D721Med (cell line): ENCODE data around the gene PHLPP1.
A peak's percentile ranks its signal among the peaks of the same experiment; 100 is the strongest.

ENCODE experiments used
- DNase-seq: peaks from one replicate; pipeline ENCODE4 v3.0.0; 2011; ENCODE audit warnings: low spot score; ENCODE audit not compliant: insufficient read length
- FAIRE-seq: peaks from 2 replicates; lab custom pipeline; 2011; peaks lifted over from hg19 to GRCh38; lab: Jason Lieb, UNC
- CTCF ChIP-seq: IDR thresholded peaks from 2 replicates; pipeline ENCODE4 v1.5.1; 2012; ENCODE audit warnings: mild to moderate bottlenecking, control low read depth; ENCODE audit not compliant: insufficient read depth; ENCODE audit errors: missing control alignments

PHLPP1 gene

GRCh38 chr18:62839874-62840713 lies 124.8 kb downstream of the PHLPP1 start:
- FAIRE-seq (peak; percentile 98), DNase-seq (no peak)
- TF ChIP-seq CTCF, result no peak

DNA sequence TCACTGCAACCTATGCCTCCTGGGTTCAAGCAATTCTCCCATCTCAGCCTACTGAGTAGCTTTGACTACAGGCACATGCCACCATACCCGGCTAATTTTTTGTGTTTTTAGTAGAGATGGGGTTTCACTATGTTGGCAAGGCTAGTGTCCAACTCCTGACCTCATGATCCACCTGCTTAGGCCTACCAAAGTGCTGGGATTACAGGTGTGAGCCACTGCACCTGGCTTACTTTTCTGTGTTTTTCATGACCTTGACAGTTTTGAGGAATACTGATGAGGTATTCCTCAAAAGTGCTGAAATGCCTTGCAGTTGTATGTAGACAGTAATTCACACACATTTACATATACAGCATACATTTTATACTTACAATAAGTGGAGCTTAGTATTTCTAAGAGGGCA lies 126.1 kb downstream of the PHLPP1 start:
- FAIRE-seq, result no peak
- TF ChIP-seq CTCF, result no peak
- DNase-seq, result no peak

DNA sequence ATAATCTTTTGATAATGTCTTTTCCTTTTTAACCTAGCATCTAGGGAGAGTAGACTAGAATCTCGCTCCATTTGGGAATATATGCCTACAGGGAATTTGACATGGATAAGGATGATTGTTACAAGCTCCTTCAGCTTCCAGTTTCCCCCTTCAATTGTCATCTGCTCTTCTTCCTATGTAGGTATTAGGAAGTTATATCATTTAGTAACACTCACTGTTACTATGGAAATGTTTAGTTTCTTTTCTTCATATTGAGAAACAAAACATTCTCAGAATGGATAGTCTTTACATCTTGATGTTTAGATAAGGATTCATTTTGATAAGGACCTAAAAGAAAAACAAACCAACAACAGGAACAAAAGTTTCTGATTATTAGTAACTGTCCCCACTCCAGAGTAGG lies 127.6 kb downstream of the PHLPP1 start:
- peak; percentile 99 for FAIRE-seq
- DNase-seq, result no peak
- no peak for TF ChIP-seq CTCF

DNA sequence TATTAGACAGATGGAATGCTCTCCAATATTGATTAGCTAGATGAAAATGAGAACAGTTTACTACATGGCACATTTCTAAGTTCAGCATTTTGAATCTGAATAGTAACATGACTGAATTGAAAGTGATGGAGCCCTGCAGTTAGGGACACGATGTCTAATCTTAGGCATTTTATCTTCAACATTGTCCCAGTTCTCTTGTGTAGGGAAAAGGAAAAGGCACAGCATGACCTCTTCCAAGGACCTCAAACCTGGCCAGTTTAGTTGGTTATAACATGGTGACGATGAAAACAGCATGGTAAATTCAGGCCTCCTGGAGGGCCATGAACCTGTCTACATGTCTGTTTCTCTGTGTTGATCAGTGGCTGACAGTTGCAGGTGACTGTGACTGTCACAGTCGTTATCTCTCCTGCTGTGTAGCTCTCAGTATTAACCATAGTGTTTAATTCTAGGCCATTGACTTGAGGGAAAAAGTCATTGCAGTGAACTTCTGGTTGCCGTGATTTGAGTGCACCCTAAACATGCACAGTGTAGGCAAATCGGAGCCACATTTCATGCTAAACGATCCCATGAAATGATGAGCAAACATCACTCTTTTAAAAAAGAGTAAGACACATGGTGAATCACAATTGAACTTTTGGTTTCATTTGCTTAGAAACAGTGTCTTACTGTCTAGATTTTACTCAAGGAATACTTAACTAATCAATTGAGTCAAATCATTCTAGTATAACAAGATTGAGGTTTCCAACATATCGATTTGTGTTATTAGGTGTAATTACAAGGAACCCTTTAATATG lies 129.7 kb downstream of the PHLPP1 start:
- FAIRE-seq, result no peak
- TF ChIP-seq CTCF, result no peak
- no peak for DNase-seq

GRCh38 chr18:62846313-62846712 lies 131.0 kb downstream of the PHLPP1 start:
- FAIRE-seq, result peak; percentile 96
- no peak for TF ChIP-seq CTCF
- no peak for DNase-seq

- DNase-seq (no peak), FAIRE-seq (no peak)
These were observed 131.7 kb downstream of the PHLPP1 start for GRCh38 chr18:62847081-62847480.

More at GRCh38 chr18:62847081-62847480, 131.7 kb downstream of the PHLPP1 start:
- TF ChIP-seq CTCF, result no peak
